Erythroblast (primary cell): Measurements from ENCODE around the gene CLDN4.
"Not testable (repeated sequence)": the region's sequence is repeated elsewhere in the genome, so short reads cannot be mapped to it uniquely, and the experiment has no call there.

Experiments used
- DNase-seq, 2 experiments: peaks; one replicate each; lab custom pipeline; 2025; lab: John Stamatoyannopoulos, UW
- GATA1 ChIP-seq: IDR thresholded peaks from 2 replicates; pipeline ENCODE4 v1.6.1; 2011; ENCODE audit warnings: low read depth, mild to moderate bottlenecking, control low read depth, low read length, moderate library complexity
- POLR2A ChIP-seq: IDR thresholded peaks from 2 replicates; pipeline ENCODE4 v1.6.1; 2011; ENCODE audit warnings: mild to moderate bottlenecking, low read length

The CLDN4 gene

DNA sequence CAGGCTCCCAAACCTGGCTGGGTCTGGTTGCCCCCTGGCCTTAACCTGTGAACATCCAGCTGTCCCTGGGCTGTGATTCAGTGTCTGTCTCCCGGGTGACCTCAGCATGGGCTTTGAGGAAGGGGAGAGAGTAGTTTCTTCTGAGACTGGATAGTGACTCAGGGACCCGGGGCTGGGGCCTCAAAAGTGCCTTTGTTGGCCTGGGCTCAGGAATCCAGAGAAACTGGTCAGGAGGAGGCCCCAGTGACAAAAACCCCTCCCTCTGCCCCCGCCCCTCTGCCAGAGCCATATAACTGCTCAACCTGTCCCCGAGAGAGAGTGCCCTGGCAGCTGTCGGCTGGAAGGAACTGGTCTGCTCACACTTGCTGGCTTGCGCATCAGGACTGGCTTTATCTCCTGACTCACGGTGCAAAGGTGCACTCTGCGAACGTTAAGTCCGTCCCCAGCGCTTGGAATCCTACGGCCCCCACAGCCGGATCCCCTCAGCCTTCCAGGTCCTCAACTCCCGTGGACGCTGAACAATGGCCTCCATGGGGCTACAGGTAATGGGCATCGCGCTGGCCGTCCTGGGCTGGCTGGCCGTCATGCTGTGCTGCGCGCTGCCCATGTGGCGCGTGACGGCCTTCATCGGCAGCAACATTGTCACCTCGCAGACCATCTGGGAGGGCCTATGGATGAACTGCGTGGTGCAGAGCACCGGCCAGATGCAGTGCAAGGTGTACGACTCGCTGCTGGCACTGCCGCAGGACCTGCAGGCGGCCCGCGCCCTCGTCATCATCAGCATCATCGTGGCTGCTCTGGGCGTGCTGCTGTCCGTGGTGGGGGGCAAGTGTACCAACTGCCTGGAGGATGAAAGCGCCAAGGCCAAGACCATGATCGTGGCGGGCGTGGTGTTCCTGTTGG, at the start of gene CLDN4:
CLDN4 (plus strand) TSS at position 316 of the 903 bp plus-strand sequence; CDS start at position 522, 206 bp downstream.
- DNase-seq: no peak
- TF ChIP-seq GATA1 (no peak), POLR2A (no peak)

DNA sequence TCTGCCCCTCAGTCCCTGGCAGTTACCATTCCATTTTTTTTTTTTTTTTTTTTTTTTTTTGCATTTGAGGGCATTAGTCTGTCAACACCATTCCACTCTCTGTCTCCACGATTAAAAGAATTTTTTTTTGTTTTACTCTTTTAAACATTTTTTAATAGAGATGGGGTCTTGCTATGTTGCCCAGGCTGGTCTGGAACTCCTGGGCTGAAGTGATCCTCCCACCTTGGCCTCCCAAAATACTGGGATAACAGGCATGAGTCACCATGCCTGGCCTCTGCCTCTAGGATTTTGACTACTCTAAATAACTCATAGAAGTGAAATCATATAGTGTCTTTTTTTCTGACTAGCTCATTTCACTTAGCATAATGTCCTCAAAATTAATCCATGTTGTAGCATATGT, 44.2 kb upstream of the CLDN4 start:
- no peak for TF ChIP-seq GATA1
- TF ChIP-seq POLR2A: no peak
- DNase-seq: no peak

GRCh38 chr7:73787786-73788048, 43.1 kb upstream of the CLDN4 start:
- DNase-seq: not testable (repeated sequence)

DNA sequence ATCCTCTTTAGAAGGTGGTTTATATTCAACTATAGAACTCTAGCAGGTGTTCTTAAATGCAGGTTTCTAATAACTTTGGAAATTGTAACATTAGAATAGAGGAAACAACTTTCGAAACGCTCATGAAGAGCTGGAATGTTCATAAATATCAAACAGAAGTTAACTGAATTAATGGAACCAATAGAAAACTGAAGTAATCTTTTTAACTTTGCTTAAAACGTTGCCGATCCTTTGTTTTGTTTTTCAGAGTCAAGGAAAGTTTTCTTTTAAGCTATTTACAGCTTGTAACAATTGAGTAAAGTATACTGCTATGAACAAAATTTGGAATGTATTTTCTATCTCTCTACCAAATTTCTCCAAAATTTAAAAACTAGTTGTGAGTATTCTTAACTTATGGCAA, 41.7 kb upstream of the CLDN4 start:
- no peak for DNase-seq
- TF ChIP-seq GATA1: no peak
- TF ChIP-seq POLR2A: no peak

- not testable (repeated sequence) for DNase-seq
Measured at GRCh38 chr7:73791170-73791690, 39.6 kb upstream of the CLDN4 start.

GRCh38 chr7:73795188-73795587, 35.6 kb upstream of the CLDN4 start:
- not testable (repeated sequence) for DNase-seq

- not testable (repeated sequence) for DNase-seq
Measured at GRCh38 chr7:73796656-73797055, 34.1 kb upstream of the CLDN4 start.

DNA sequence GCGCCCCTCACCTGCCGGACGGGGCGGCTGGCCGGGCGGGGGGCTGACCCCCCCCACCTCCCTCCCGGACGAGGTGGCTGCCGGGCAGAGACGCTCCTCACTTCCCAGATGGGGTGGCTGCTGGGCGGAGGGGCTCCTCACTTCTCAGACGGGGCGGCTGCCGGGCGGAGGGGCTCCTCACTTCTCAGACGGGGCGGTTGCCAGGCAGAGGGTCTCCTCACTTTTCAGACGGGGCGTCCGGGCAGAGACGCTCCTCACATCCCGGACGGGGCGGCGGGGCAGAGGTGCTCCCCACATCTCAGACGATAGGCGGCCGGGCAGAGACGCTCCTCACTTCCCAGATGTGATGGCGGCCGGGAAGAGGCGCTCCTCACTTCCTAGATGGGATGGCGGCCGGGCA, 33.6 kb upstream of the CLDN4 start:
- DNase-seq: not testable (repeated sequence)

DNA sequence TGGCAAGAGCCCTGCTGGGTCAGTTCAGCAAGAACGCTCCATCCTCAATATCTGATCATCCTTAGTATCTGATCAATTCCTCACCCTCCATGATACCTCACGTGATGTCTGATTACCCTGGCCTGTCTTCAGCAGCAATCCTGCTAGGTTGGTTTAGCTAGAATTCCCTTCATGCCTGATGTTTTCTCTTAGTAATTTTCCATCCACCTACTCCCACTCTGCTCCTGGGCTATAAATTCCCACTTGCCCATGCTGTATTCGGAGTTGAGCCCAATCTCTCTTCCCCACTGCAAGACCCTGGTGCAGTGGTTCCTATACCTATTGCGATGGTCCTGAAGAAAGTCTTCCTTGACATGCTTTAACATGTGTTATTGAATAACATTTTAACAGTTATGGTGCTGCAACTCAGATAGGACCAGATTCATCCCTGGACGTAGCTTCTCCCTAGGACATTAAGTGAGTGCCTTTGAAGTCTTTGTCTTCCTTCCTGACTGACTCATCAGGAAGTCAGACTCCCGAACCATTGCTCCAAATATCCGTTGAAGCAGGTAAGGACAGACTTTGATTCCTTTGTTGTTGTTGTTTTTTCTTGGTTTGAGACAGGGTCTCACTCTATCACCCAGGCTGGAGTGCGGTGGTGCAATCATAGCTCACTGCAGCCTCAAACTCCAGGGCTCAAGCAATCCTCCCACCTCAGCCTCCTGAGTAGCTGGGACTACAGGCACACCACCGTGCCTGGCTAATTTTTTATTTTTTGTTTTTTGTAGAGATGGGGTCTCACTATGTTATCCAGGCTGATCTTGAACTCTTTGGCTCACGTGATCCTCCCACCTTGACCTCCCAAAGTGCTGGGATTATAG, 31.3 kb upstream of the CLDN4 start:
- DNase-seq: no peak
- TF ChIP-seq GATA1 (no peak), POLR2A (no peak)

DNA sequence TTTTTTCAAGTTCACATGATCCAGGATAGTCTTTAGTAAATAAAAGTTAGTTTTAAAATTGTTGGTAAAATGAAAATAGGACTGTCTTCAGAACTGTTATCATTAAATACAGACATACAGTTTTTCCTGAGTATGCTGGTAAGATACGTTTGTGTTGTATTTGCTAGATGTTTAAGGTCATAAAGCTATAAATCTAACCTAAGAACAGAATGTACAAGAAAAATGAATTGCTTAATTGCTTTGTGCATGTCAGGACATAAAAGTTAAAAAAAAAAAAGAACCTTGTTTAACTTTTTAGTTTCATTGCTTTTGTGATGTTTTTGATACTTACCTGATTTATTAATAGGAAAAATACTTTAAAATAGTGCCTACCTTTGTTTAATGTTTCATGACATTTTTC, 29.2 kb upstream of the CLDN4 start:
- no peak for DNase-seq
- no peak for TF ChIP-seq POLR2A
- TF ChIP-seq GATA1: no peak

DNA sequence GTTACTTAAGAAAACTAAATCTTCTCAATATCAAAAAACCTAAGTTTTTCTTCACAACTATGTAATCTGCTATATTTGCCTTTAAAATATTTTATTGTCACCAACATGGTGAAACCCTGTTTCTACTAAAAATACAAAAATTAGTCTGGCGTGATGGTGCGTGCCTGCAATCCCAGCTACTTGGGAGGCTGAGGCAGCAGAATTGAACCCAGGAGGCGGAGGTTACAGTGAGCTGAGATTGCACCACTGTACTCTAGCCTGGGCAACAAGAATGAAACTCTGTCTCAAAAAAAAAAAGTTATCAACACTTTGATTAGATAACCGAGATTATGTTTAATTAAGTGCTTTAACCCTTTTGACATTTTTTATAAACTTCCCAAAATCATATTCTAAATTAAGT, 28.3 kb upstream of the CLDN4 start:
- no peak for DNase-seq
- no peak for TF ChIP-seq GATA1
- no peak for TF ChIP-seq POLR2A

DNA sequence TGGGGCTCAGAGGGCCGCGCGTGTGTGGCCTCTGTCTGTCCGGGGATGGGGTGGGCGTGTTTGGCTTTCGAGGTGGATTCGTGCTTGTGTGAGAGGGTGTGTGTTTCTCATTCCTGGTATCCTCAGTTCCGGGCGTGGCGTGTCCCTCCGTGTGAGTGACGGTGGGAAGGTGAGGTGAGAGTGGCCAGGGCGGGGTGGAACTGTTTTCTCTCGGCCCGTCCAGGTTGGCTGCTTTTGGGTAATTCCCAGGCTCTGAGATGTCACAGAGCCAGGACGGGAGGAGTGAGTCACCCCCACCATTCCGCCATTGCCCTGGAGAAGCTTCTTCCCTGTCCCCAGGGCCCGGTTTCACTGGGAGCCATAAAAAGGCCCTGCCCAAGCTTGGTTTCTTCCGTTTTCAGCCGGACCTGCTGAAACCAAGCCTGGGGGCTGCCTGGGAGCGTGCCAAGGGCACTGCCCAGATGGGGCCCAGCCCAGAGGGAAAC, 21.3 kb upstream of the CLDN4 start:
- DNase-seq: no peak
- TF ChIP-seq POLR2A (no peak), GATA1 (no peak)

- no peak for TF ChIP-seq POLR2A
- no peak for TF ChIP-seq GATA1
- no peak for DNase-seq
Measured at GRCh38 chr7:73810998-73811360, 19.8 kb upstream of the CLDN4 start.

- peak; percentile 65 to 79 for DNase-seq
- TF ChIP-seq POLR2A (no peak), GATA1 (no peak)
Measured at GRCh38 chr7:73811760-73812168, 19.0 kb upstream of the CLDN4 start.

- TF ChIP-seq POLR2A: no peak
- TF ChIP-seq GATA1: no peak
- DNase-seq: no peak
Measured at GRCh38 chr7:73812996-73813395, 17.8 kb upstream of the CLDN4 start.
